ENCODE data around the gene TNN.

- TF ChIP-seq CTCF (conservative IDR thresholded peaks at IDR 0.05) (no peak), ZFX (IDR thresholded peaks at IDR 0.05) (no peak)
These were observed 119.0 kb downstream of the TNN start for GRCh38 chr1:175186433-175187160.
